Activated CD4-positive, alpha-beta T cell treated with anti-CD3 and anti-CD28 coated beads for 4 hours (primary cell): ENCODE data around the gene PKM.

Experiments used
- DNase-seq, 2 donors: peaks; one replicate each; pipeline ENCODE4 v3.0.0-alpha.2; 2020

Gene PKM

DNA sequence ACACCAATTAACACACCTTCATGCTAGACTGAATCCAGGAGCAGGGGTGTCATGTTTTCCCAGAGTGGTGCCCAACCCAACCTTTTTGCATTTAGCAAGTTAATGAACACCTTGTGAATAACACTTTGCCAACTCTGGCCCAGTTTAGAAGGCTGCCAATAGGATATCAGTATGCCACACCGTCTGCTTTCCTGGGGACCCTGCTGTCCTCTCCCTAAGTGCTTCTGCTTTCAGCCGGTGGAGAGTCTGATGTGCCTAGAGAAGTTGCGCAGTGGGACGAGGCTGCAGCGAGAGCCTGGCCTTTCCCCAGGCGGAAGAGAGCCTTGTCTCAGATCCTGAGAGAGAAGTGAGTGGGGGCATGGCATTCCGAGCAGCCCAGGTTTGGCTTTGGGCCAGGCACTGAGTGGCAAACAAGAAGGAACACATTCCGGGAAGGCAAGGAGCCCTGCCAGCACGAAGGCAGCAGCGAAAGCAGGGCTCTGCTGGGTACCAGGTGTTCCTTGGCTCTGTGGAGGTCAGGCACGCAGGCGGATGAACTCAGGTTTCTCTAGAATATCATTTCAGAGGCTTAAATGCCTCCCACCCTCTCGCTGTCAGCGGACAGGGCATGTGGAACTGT is 75.9 kb downstream of the PKM start:
- no peak for DNase-seq

DNA sequence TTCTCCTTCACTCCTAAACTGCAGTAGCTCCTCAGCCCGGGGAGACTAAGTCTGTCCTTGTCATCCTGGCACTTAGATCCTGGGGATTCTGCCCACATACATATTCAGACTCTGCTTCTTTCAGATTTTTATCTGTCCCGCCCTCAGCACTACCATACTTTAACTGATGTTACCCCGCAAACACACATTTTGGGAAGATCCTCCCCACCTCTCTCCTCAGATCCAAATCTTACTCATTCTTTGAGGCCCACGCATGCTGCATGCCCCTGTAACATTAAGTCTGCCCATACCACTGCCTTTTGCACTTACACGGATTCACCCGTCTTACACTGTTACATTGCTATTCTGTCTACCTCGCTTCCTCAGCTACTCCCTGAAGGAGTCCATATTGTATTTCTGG is 76.7 kb downstream of the PKM start:
- DNase-seq = no peak

DNA sequence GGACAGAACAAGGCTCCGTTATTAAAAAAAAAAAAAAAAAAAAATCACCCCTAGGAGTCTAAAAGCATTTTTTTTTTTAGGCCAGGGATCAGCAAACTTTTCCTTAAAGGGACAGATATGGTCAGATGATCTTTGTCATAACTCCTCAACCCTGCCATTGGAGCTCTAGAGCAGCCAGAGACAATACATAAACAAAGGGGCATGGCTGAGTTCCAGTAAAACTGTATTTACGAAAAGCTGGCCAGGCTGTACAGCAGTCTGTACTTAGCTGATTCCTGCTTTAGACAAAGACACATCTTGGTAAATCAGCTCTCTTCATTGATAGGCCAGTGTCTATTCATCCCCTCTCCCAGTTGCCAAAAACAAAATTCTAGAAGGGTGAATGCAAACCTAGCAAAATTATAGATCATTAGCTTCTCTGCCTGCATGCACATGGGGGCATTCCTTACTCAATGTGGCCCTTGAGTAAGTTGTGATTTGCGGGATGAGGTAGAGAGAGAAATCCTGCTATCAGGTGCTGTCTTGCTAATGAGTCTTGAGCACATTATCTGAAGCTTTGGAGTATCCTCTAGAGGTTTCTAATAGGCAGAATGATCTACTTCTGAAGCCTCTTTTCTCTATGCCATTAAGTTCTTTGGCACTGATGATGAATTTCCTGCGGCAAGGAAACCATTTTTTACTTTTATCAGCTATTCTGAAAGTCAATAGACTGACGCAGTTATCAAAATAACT is 77.6 kb downstream of the PKM start:
- no peak for DNase-seq
